ENCODE measurements around the gene FAM156A. TPM values are rescaled to one million over a fixed set of nuclear protein-coding genes. Genes with fewer than 3 reads are reported as not detected.
"Not testable (repeated sequence)": the region's sequence is repeated elsewhere in the genome, so short reads cannot be mapped to it uniquely, and the experiment has no call there.

FAM156A gene
- polyA plus RNA-seq, 1 of the 3 experiments (the other 2 are of a cell fraction), result 47.2 TPM

DNA sequence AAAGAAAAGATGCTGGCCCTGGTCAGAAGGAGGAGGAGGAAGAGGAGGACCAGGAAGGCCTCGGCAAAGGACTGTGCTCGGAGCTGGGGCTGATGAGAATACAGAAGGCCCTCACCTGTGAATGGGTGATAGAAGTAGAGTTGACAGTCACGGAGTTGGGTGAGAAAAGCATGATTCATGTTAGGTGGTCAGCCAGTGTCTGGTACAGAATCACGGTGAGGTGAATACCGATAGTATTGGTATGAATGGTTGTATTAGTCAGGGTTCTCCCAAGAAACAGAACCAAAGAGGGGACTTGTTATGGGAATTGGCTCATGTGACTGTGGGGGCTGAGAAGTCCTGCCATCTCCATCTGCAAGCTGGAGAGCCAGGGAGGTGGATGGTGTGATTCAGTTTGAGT is 32.5 kb upstream of the FAM156A start (continued):
- TF ChIP-seq, protein P1, sequence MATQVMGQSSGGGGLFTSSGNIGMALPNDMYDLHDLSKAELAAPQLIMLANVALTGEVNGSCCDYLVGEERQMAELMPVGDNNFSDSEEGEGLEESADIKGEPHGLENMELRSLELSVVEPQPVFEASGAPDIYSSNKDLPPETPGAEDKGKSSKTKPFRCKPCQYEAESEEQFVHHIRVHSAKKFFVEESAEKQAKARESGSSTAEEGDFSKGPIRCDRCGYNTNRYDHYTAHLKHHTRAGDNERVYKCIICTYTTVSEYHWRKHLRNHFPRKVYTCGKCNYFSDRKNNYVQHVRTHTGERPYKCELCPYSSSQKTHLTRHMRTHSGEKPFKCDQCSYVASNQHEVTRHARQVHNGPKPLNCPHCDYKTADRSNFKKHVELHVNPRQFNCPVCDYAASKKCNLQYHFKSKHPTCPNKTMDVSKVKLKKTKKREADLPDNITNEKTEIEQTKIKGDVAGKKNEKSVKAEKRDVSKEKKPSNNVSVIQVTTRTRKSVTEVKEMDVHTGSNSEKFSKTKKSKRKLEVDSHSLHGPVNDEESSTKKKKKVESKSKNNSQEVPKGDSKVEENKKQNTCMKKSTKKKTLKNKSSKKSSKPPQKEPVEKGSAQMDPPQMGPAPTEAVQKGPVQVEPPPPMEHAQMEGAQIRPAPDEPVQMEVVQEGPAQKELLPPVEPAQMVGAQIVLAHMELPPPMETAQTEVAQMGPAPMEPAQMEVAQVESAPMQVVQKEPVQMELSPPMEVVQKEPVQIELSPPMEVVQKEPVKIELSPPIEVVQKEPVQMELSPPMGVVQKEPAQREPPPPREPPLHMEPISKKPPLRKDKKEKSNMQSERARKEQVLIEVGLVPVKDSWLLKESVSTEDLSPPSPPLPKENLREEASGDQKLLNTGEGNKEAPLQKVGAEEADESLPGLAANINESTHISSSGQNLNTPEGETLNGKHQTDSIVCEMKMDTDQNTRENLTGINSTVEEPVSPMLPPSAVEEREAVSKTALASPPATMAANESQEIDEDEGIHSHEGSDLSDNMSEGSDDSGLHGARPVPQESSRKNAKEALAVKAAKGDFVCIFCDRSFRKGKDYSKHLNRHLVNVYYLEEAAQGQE (IDR thresholded peaks at IDR 0.05; ENCODE audit: low read depth, low read length), result no peak
- TF ChIP-seq RCOR1 (IDR thresholded peaks at IDR 0.05; ENCODE audit: low read length), result no peak
- TF ChIP-seq, protein P2, sequence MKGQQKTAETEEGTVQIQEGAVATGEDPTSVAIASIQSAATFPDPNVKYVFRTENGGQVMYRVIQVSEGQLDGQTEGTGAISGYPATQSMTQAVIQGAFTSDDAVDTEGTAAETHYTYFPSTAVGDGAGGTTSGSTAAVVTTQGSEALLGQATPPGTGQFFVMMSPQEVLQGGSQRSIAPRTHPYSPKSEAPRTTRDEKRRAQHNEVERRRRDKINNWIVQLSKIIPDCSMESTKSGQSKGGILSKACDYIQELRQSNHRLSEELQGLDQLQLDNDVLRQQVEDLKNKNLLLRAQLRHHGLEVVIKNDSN (IDR thresholded peaks at IDR 0.05; ENCODE audit: borderline replicate concordance, low read depth), result no peak
- TF ChIP-seq GABPA (IDR thresholded peaks at IDR 0.05; ENCODE audit: low read depth), result no peak
- TF ChIP-seq, protein P3, sequence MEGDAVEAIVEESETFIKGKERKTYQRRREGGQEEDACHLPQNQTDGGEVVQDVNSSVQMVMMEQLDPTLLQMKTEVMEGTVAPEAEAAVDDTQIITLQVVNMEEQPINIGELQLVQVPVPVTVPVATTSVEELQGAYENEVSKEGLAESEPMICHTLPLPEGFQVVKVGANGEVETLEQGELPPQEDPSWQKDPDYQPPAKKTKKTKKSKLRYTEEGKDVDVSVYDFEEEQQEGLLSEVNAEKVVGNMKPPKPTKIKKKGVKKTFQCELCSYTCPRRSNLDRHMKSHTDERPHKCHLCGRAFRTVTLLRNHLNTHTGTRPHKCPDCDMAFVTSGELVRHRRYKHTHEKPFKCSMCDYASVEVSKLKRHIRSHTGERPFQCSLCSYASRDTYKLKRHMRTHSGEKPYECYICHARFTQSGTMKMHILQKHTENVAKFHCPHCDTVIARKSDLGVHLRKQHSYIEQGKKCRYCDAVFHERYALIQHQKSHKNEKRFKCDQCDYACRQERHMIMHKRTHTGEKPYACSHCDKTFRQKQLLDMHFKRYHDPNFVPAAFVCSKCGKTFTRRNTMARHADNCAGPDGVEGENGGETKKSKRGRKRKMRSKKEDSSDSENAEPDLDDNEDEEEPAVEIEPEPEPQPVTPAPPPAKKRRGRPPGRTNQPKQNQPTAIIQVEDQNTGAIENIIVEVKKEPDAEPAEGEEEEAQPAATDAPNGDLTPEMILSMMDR (IDR thresholded peaks at IDR 0.05), result no peak
- no peak for TF ChIP-seq TCF12 (IDR thresholded peaks at IDR 0.05)

DNA sequence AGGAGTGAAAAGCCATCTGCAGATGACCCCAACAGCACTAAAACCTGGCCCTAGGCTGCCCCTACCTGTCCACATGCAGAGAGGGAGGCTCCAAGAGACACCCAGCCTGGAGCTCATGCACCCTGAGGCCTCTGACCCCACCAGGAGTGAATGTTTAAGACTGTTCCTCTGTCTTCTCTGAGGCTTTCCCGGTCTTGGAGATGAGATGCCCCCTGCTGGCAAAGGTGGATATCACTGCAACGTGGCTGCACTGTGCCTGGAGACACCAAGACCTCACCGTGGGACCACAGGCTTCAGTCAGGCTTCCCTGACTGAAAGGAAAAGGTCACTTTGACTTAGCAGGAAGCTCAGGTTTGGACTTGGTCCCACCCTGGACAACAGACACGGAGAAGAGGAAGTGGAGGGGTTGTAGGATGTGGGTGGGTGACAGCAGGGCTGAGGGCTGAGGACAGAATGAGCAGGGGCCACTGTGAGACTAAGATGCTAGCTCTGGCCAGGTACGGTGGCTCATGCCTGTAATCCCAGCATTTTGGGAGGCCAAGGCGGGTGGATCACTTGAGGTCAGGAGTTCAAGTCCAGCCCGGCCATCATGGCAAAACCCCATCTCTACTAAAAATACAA is 31.8 kb upstream of the FAM156A start:
- 21% methylated on average over 7 of the region's 7 CpGs for WGBS (ENCODE audit: low lambda C conversion rate)
- H3K36me3 ChIP-seq (replicated peaks in 1 of 2; ENCODE audit: control insufficient read depth in 1 of 2, insufficient read depth in 2 of 2, low read length in 1 of 2); H3K9me2 ChIP-seq; H3K4me3 ChIP-seq (ENCODE audit: low read depth in 2 of 2, low read length in 1 of 2); H3K4me2 ChIP-seq; H3K4me1 ChIP-seq (ENCODE audit: control insufficient read depth in 1 of 2, insufficient read depth in 2 of 2, low read depth in 1 of 2, low read length in 1 of 2); POLR2A ChIA-PET; H4K20me1 ChIP-seq (ENCODE audit: insufficient read depth); H2AFZ ChIP-seq (ENCODE audit: low read depth); H3K27ac ChIP-seq (ENCODE audit: low read depth in 2 of 2, low read length in 1 of 2); H3K9me3 ChIP-seq; H3K27me3 ChIP-seq (ENCODE audit: insufficient read depth); H3F3A ChIP-seq (replicated peaks; ENCODE audit: insufficient read depth); H3K9ac ChIP-seq: not testable (repeated sequence)
- H3K79me2 ChIP-seq (ENCODE audit: insufficient read depth), result peaks cover 43% of the 10 kb centered on the region
- TF ChIP-seq, protein P3 (IDR thresholded peaks at IDR 0.05), result peak; percentile 72
- TF ChIP-seq RAD21 (IDR thresholded peaks at IDR 0.05; ENCODE audit: low read length), result peak; percentile 62
- TF ChIP-seq SMC3 (IDR thresholded peaks at IDR 0.05; ENCODE audit: low read depth, low read length), result peak; percentile 34; the same call in 1 of the 2 replicates
- CTCF ChIA-PET, result interaction anchor here (0.7 to 2.8 kb wide), 8 partner anchors 9 to 201 kb away, joined by 3 to 24 read pairs (median 3); no protein-coding TSS in a partner anchor
- DNase-seq, result peak; percentile 57

All from SK-N-SH (cell line).